K562 (cell line): ENCODE results near the gene UQCRHL. TPM values are rescaled to one million over a fixed set of nuclear protein-coding genes. Genes with fewer than 3 reads are reported as not detected.

Experiments
- ELF4 ChIP-seq: fragments of 450-650 bp; formaldehyde crosslinking; IDR thresholded peaks from 2 replicates; pipeline ENCODE4 v1.4.0; 2022; ENCODE audit warnings: missing genetic modification characterization
- FIP1L1 ChIP-seq: fragments of 200-400 bp; formaldehyde crosslinking; IDR thresholded peaks from 2 replicates; pipeline ENCODE4 v1.6.1; 2018; ENCODE audit warnings: mild to moderate bottlenecking, low read depth, low read length; ENCODE audit not compliant: poor library complexity, severe bottlenecking
- HDAC2 ChIP-seq: fragments of 450-650 bp; IDR thresholded peaks from 2 replicates; pipeline ENCODE4 v1.6.1; 2016; ENCODE audit warnings: mild to moderate bottlenecking
- KDM5B ChIP-seq: fragments of 200-600 bp; sonication (generic); IDR thresholded peaks from 2 replicates; pipeline ENCODE4 v1.6.1; 2012; ENCODE audit warnings: low read depth, mild to moderate bottlenecking, moderate library complexity, low read length, control low read depth, inconsistent platforms; ENCODE audit not compliant: insufficient replicate concordance
- L3MBTL2 ChIP-seq: fragments of 450-650 bp; IDR thresholded peaks from 2 replicates; pipeline ENCODE4 v1.6.1; 2016; ENCODE audit warnings: mild to moderate bottlenecking, moderate library complexity
- MAFG ChIP-seq: fragments of 450-650 bp; conservative IDR thresholded peaks from 2 replicates; pipeline ENCODE4 v1.6.1; 2016; ENCODE audit warnings: missing genetic modification characterization, missing compliant biosample characterization
- NONO ChIP-seq, 2 experiments: fragments of 200-400 bp in 1 of 2; fragments of 450-650 bp in 1 of 2; formaldehyde crosslinking in 1 of 2; IDR thresholded peaks; 2 replicates each; pipeline ENCODE4 v1.6.1; 2017; ENCODE audit warnings: low read depth in 2 of 2, mild to moderate bottlenecking in 2 of 2, moderate library complexity in 2 of 2, low read length in 1 of 2
- RCOR1 ChIP-seq, 2 experiments: IDR thresholded peaks; 2 replicates each; pipeline ENCODE4 v1.6.1; 2012; ENCODE audit warnings: low read depth in 2 of 2, low read length in 2 of 2, borderline replicate concordance in 1 of 2, improper control_type of control experiment in 1 of 2
- SAFB ChIP-seq: fragments of 200-400 bp; formaldehyde crosslinking; IDR thresholded peaks from 2 replicates; pipeline ENCODE4 v1.6.1; 2017; ENCODE audit warnings: low read depth, low read length, borderline replicate concordance
- SMARCA4 ChIP-seq: fragments of 450-650 bp; IDR thresholded peaks from 2 replicates; pipeline ENCODE4 v1.6.1; 2016
- SREBF2 ChIP-seq: sonication (generic); formaldehyde crosslinking; IDR thresholded peaks from 2 replicates; pipeline ENCODE4 v1.4.0; 2020; ENCODE audit warnings: mild to moderate bottlenecking, missing genetic modification reagents
- SRSF1 ChIP-seq: fragments of 200-400 bp; formaldehyde crosslinking; IDR thresholded peaks from 2 replicates; pipeline ENCODE4 v1.6.1; 2017; ENCODE audit warnings: mild to moderate bottlenecking, low read depth, low read length, moderate library complexity
- ZC3H8 ChIP-seq: fragments of 450-650 bp; IDR thresholded peaks from 2 replicates; pipeline ENCODE4 v1.6.1; 2017
- ZNF12 ChIP-seq: sonication (generic); formaldehyde crosslinking; IDR thresholded peaks from 2 replicates; pipeline ENCODE4 v1.4.0; 2020; ENCODE audit warnings: mild to moderate bottlenecking, missing genetic modification reagents
- ZNF212 ChIP-seq: fragments of 450-650 bp; formaldehyde crosslinking; IDR thresholded peaks from 2 replicates; pipeline ENCODE4 v1.4.0; 2020; ENCODE audit warnings: mild to moderate bottlenecking
- ZNF561 ChIP-seq: fragments of 450-650 bp; formaldehyde crosslinking; conservative IDR thresholded peaks from 2 replicates; pipeline ENCODE4 v1.4.0; 2020; ENCODE audit warnings: mild to moderate bottlenecking, moderate library complexity
- ZNF644 ChIP-seq: fragments of 200-800 bp; sonication (Bioruptor generic); IDR thresholded peaks from 2 replicates; pipeline ENCODE4 v1.6.1; 2016; ENCODE audit warnings: low read depth, missing genetic modification characterization, missing compliant biosample characterization
- polyA plus RNA-seq, 8 experiments: library from polyadenylated mRNA; depleted of rRNA in 4 of 8; stranded (reverse) in 5 of 8; unstranded in 3 of 8; fragments of >200 nt; fragmentation: Nextera tagmentation in 2 of 8; fragmentation: Illumina TruSeq in 1 of 8; extraction: Ambion mirVana in 2 of 8; extraction: Trizol in 1 of 8; gene quantifications; 2 replicates each; pipeline versions ENCODE4 v1.2.1 to v1.2.3, GENCODE V29; 2011 to 2014; ENCODE audit warnings: inconsistent platforms in 1 of 8, missing spikeins in 1 of 8
- total RNA-seq, 7 experiments: library from RNA; depleted of rRNA in 6 of 7; stranded (reverse); fragments of >200 nt in 6 of 7; fragmentation: Illumina TruSeq in 2 of 7; extraction: Trizol in 2 of 7; gene quantifications; 2 replicates each; pipeline versions ENCODE4 v1.2.1 to v1.2.3, GENCODE V29; 2011 to 2021; ENCODE audit warnings: low replicate concordance in 1 of 7
- TF ChIP-seq, protein P1 (sequence below): sonication (generic); formaldehyde crosslinking; IDR thresholded peaks from 2 replicates; pipeline ENCODE4 v1.8.1; 2022; ENCODE audit warnings: missing genetic modification reagents
- TF ChIP-seq, protein P2 (sequence below), 2 experiments: IDR thresholded peaks; 2 replicates each; pipeline ENCODE4 v1.6.1; 2011; ENCODE audit warnings: borderline replicate concordance in 1 of 2, control low read depth in 1 of 2, low read depth in 1 of 2, low read length in 1 of 2, mild to moderate bottlenecking in 1 of 2, mixed read lengths in 1 of 2, moderate library complexity in 1 of 2; ENCODE audit not compliant: insufficient read depth in 1 of 2, insufficient read length in 1 of 2, poor library complexity in 1 of 2, severe bottlenecking in 1 of 2; ENCODE audit errors: extremely low read depth in 1 of 2
- TF ChIP-seq, protein P3 (sequence below): sonication (generic); formaldehyde crosslinking; IDR thresholded peaks from 2 replicates; pipeline ENCODE4 v1.8.0; 2022; ENCODE audit warnings: mild to moderate bottlenecking, missing genetic modification reagents
- TF ChIP-seq, protein P4 (sequence below): sonication (generic); formaldehyde crosslinking; IDR thresholded peaks from 2 replicates; pipeline ENCODE4 v1.8.1; 2022; ENCODE audit warnings: missing genetic modification reagents

The UQCRHL gene
- total and polyA plus RNA-seq, 9 of the 15 experiments (the other 6 are each of a cell fraction or from before 2014, with no cell fraction given) = 5.1 to 41.3 (median 21.8) TPM

DNA sequence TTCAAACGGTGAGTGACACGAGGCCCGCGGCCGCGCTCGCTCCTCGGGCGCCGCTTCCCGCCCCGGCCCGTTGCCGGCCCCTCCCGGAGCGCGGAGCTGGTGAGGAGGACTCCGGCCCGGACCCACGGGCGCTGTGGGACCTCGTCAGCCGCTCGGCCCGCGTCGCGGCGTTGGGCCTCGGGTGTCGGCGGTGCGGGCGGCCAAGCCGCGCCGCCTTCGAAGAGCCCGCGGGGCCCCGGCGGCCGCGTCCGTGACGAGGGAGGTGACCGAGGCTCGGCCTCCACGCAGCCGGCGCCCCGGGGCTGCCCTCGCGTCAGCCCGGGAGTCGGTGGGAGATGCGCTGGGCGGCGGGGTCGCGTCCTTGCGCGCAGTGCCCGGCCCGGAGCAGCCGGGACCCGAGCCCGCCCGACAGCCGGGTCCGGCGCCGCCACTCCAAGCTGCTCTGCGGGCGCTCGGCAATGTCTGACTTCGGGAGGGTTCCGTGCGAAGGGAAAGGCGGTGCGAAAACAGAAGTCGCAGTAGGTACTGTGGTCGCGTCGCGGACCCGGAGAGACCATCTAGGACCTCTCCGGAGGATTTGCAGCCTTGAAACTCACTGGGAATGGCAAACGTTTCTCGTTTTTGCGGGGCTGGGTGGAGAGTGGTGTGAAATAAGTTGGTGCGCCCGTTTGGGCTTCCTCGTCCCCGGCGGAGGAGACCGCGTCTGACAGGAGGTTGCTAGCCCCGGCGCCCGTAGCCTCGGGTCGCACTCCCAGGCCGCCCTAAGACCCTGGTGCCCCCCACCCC, 40.9 kb upstream of the UQCRHL start (continued):
- TF ChIP-seq SAFB = peak; percentile 13; the same call in 1 of the 2 replicates
- peak in 1 of 2 experiments; percentile 66; a peak in 1 of 4 replicates for TF ChIP-seq NONO (IDR thresholded peaks at IDR 0.05; ENCODE audit: low read depth in 2 of 2, low read length in 1 of 2)
- TF ChIP-seq, protein P1, sequence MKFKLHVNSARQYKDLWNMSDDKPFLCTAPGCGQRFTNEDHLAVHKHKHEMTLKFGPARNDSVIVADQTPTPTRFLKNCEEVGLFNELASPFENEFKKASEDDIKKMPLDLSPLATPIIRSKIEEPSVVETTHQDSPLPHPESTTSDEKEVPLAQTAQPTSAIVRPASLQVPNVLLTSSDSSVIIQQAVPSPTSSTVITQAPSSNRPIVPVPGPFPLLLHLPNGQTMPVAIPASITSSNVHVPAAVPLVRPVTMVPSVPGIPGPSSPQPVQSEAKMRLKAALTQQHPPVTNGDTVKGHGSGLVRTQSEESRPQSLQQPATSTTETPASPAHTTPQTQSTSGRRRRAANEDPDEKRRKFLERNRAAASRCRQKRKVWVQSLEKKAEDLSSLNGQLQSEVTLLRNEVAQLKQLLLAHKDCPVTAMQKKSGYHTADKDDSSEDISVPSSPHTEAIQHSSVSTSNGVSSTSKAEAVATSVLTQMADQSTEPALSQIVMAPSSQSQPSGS (CRISPR knock-in tag) = no peak
- peak; percentile 18; the same call in 1 of the 2 replicates for TF ChIP-seq L3MBTL2
- TF ChIP-seq FIP1L1 = peak; percentile 35
- TF ChIP-seq ZNF212 (CRISPR knock-in tag) = no peak
- TF ChIP-seq SMARCA4 = no peak
- no peak for TF ChIP-seq ZNF644 (tag)
- TF ChIP-seq RCOR1 (IDR thresholded peaks at IDR 0.05; ENCODE audit: borderline replicate concordance in 1 of 2, low read depth in 2 of 2, low read length in 2 of 2) = no peak
- TF ChIP-seq ZNF561 (CRISPR knock-in tag) = no peak
- no peak for TF ChIP-seq ZNF12 (CRISPR knock-in tag)
- TF ChIP-seq, protein P2, sequence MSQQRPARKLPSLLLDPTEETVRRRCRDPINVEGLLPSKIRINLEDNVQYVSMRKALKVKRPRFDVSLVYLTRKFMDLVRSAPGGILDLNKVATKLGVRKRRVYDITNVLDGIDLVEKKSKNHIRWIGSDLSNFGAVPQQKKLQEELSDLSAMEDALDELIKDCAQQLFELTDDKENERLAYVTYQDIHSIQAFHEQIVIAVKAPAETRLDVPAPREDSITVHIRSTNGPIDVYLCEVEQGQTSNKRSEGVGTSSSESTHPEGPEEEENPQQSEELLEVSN (IDR thresholded peaks at IDR 0.05; ENCODE audit: borderline replicate concordance in 1 of 2, extremely low read depth in 1 of 2, insufficient read depth in 1 of 2, insufficient read length in 1 of 2, low read depth in 1 of 2, low read length in 1 of 2, poor library complexity in 1 of 2, severe bottlenecking in 1 of 2) = peak in 1 of 2 experiments; percentile 81
- no peak for TF ChIP-seq SRSF1
- no peak for TF ChIP-seq ELF4 (CRISPR knock-in tag)
- TF ChIP-seq, protein P3, sequence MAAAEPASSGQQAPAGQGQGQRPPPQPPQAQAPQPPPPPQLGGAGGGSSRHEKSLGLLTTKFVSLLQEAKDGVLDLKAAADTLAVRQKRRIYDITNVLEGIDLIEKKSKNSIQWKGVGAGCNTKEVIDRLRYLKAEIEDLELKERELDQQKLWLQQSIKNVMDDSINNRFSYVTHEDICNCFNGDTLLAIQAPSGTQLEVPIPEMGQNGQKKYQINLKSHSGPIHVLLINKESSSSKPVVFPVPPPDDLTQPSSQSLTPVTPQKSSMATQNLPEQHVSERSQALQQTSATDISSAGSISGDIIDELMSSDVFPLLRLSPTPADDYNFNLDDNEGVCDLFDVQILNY (CRISPR knock-in tag) = no peak
- TF ChIP-seq, protein P4, sequence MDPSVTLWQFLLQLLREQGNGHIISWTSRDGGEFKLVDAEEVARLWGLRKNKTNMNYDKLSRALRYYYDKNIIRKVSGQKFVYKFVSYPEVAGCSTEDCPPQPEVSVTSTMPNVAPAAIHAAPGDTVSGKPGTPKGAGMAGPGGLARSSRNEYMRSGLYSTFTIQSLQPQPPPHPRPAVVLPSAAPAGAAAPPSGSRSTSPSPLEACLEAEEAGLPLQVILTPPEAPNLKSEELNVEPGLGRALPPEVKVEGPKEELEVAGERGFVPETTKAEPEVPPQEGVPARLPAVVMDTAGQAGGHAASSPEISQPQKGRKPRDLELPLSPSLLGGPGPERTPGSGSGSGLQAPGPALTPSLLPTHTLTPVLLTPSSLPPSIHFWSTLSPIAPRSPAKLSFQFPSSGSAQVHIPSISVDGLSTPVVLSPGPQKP (CRISPR knock-in tag) = no peak
- TF ChIP-seq HDAC2 = no peak
- TF ChIP-seq ZC3H8 = no peak
- peak; percentile 28 for TF ChIP-seq KDM5B
- TF ChIP-seq SREBF2 (CRISPR knock-in tag) = no peak
- no peak for TF ChIP-seq MAFG (tag)
